Measurements from ENCODE around the gene FRMD4B. TPM values are rescaled to one million over a fixed set of nuclear protein-coding genes. Genes with fewer than 3 reads are reported as not detected.

FRMD4B gene
- 0.67 and 0.89 TPM in 2 replicates for total RNA-seq

DNA sequence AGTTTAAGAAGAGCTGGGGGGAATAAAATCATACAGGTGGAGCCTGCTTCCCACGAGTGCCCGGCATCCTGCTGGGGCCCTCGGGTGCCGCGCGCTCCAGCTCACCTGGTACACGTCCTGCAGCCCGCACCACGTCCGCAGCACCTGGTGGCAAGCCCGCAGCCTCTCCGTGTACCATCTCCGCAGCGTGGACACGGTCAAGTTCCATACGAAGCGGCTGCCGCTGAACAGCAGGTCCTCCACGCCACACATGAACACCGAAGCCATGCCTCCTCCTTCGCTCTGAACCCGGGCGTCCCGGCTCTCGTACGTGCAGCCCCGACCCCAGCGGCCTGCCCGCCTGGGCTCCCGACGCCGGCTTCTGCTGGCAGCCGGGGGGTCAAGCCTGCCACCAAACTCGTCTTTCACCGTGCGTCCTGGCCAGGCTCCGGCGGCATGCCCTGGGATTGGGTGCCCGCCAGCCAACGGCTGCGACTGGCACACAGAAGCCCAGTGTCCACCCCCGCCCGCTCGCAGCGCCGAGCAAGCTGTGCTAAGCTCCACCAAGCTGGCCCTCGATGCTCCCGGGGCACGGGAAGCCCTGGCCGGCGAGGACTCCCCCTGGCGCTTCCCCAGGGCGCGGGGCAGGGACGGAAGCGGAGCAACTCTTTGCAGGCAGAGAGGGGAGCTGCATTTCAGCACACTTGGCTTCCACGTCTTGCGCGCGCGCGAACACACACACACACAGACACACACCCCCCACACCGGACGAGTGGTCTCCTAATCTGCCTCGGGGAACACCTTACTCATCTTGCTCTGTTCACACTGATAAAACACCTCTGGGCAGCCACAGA lies at the start of gene FRMD4B:
Gene FRMD4B (minus strand): TSS at position 366 of the 833 bp plus-strand sequence. CDS start 99 bp downstream, at position 267.

DNA sequence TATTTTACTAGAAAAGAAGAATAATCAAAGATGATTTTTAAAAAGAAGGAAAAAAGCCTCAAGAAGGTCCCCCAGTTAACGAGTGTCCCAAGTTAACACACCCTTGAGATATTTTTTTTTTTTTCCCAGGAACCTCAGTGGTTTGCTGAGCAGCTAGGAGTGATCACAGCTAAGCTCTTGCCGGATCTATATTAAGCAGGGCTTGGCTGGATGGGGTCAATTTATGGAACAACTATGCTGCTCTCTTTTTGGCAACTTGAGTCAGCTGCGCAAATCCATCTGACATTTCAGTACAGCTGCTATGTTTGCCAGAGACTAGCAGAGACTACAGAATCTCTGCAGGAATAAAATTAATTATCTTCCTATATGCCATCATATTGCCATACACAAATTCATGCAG lies 263.5 kb downstream of the FRMD4B start, which contains the start of gene LMOD3:
Gene LMOD3 (minus strand): TSS at position 193 of the 400 bp plus-strand sequence. CDS start 209 bp downstream, outside the sequence.

